ENCODE data around the gene WNK1.

GRCh38 chr12:726281-727140 is 25.9 kb upstream of the WNK1 start:
- TF ChIP-seq, protein P1, sequence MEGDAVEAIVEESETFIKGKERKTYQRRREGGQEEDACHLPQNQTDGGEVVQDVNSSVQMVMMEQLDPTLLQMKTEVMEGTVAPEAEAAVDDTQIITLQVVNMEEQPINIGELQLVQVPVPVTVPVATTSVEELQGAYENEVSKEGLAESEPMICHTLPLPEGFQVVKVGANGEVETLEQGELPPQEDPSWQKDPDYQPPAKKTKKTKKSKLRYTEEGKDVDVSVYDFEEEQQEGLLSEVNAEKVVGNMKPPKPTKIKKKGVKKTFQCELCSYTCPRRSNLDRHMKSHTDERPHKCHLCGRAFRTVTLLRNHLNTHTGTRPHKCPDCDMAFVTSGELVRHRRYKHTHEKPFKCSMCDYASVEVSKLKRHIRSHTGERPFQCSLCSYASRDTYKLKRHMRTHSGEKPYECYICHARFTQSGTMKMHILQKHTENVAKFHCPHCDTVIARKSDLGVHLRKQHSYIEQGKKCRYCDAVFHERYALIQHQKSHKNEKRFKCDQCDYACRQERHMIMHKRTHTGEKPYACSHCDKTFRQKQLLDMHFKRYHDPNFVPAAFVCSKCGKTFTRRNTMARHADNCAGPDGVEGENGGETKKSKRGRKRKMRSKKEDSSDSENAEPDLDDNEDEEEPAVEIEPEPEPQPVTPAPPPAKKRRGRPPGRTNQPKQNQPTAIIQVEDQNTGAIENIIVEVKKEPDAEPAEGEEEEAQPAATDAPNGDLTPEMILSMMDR (IDR thresholded peaks at IDR 0.05; ENCODE audit: insufficient read depth, low read depth, low read length), result no peak
- TF ChIP-seq EZH2 (IDR thresholded peaks at IDR 0.05; ENCODE audit: insufficient read depth, low read length), result no peak

Measured in astrocyte (in vitro differentiated cells and primary cell).